Suprapubic skin (tissue), 4 donors: ENCODE data around the gene LENG8. TPM values are rescaled to one million over a fixed set of nuclear protein-coding genes. Genes with fewer than 3 reads are reported as not detected.

Experiments
- DNase-seq, 2 donors: peaks; one replicate each; pipeline ENCODE4 v3.0.0-alpha.2; 2019; ENCODE audit warnings: low spot score in 2 of 2
- H3K27ac ChIP-seq: fragments of 200-600 bp; sonication (generic); one replicate; pipeline ENCODE4 v1.5.1; 2019
- H3K27me3 ChIP-seq: fragments of 200-600 bp; sonication (generic); one replicate; pipeline ENCODE4 v1.5.1; 2019
- H3K36me3 ChIP-seq: fragments of 200-600 bp; sonication (generic); one replicate; pipeline ENCODE4 v1.5.1; 2019
- H3K4me1 ChIP-seq: fragments of 200-600 bp; sonication (generic); one replicate; pipeline ENCODE4 v1.5.1; 2019
- H3K4me3 ChIP-seq: fragments of 200-600 bp; sonication (generic); one replicate; pipeline ENCODE4 v1.5.1; 2019; ENCODE audit warnings: mild to moderate bottlenecking
- H3K9me3 ChIP-seq: fragments of 200-600 bp; sonication (generic); one replicate; pipeline ENCODE4 v1.5.1; 2019
- CTCF ChIP-seq, 2 donors: fragments of 200-600 bp in 1 of 2; fragments of 450-650 bp in 1 of 2; sonication (generic) in 1 of 2; IDR thresholded peaks; one replicate each; pipeline ENCODE4 v1.5.1; 2016 to 2019; ENCODE audit warnings: antibody characterized with exemption in 2 of 2, mild to moderate bottlenecking in 1 of 2, moderate library complexity in 1 of 2
- EP300 ChIP-seq: sonication (generic); formaldehyde crosslinking; IDR thresholded peaks from one replicate; pipeline ENCODE4 v1.6.1; 2017; ENCODE audit warnings: antibody characterized with exemption
- POLR2A ChIP-seq, 2 donors: fragments of 450-650 bp; IDR thresholded peaks; one replicate each; pipeline ENCODE4 v1.6.1; 2017; ENCODE audit warnings: antibody characterized with exemption in 2 of 2, mild to moderate bottlenecking in 2 of 2, moderate library complexity in 2 of 2
- POLR2AphosphoS5 ChIP-seq, 3 donors: sonication (generic); formaldehyde crosslinking; IDR thresholded peaks; one replicate each; pipeline ENCODE4 v1.6.1; 2017; ENCODE audit warnings: antibody characterized with exemption in 3 of 3
- WGBS: methylation state at CpG from one replicate; pipeline ENCODE4 v1.1.5; 2018; 5-methylcytosine and 5-hydroxymethylcytosine counted together
- total RNA-seq, 4 donors: library from RNA; depleted of rRNA; stranded (reverse); fragments of >200 nt; gene quantifications; one replicate each; pipeline ENCODE4 v1.1.0, GENCODE V29; 2016

Gene LENG8
- 100 to 1,000 TPM in 2 of 4 donors, 10 to 100 TPM in 2; 80.4 to 410 (median 124) TPM for total RNA-seq

GRCh38 chr19:54448774-54449700 lies at the start of gene LENG8:
Gene LENG8, plus strand, starts transcription at chr19:54449199. Its CDS starts 2,146 bp downstream, at chr19:54451345.
- Histone ChIP-seq H3K4me1 (peaks cover 47% of the 10 kb centered on the region), H3K9me3 (no peaks in the 10 kb centered on the region), H3K36me3 (peaks cover 41% of the 10 kb centered on the region), H3K27me3 (no peaks in the 10 kb centered on the region), H3K27ac (peak within 1 kb of the TSS; percentile 98), H3K4me3 (peak within 1 kb of the TSS; percentile 78)
- WGBS: 0% methylated on average over 68 of the region's 96 CpGs
- peak; percentile 98 to 99 for DNase-seq
- TF ChIP-seq POLR2AphosphoS5 (IDR thresholded peaks at IDR 0.05) (peak; percentile 88 to 97 (median 94)), POLR2A (IDR thresholded peaks at IDR 0.05) (peak; percentile 83 to 94), CTCF (IDR thresholded peaks at IDR 0.05) (no peak)

GRCh38 chr19:54400913-54401312 lies 48.1 kb upstream of the LENG8 start:
- Histone ChIP-seq H3K27me3 (peaks cover 4% of the 10 kb centered on the region), H3K36me3 (no peaks in the 10 kb centered on the region), H3K4me1 (peaks cover 10% of the 10 kb centered on the region), H3K9me3 (no peaks in the 10 kb centered on the region), H3K27ac (no peak overlapping the region), H3K4me3 (no peak overlapping the region)
- DNase-seq: no peak
- WGBS: 41% methylated on average over 6 of the region's 6 CpGs
- no peak for TF ChIP-seq EP300

GRCh38 chr19:54403054-54403453 lies 45.9 kb upstream of the LENG8 start:
- WGBS: 68% methylated on average over 7 of the region's 8 CpGs

GRCh38 chr19:54405628-54406027 lies 43.4 kb upstream of the LENG8 start:
- DNase-seq: no peak
- Histone ChIP-seq H3K9me3 (no peaks in the 10 kb centered on the region), H3K27ac (no peak overlapping the region), H3K36me3 (no peaks in the 10 kb centered on the region), H3K4me3 (no peak overlapping the region), H3K27me3 (no peaks in the 10 kb centered on the region), H3K4me1 (no peaks in the 10 kb centered on the region)
- TF ChIP-seq POLR2AphosphoS5 (IDR thresholded peaks at IDR 0.05) (no peak), CTCF (IDR thresholded peaks at IDR 0.05) (no peak), EP300 (no peak), POLR2A (IDR thresholded peaks at IDR 0.05) (no peak)

More at GRCh38 chr19:54403054-54403453, 45.9 kb upstream of the LENG8 start:
- peaks cover 10% of the 10 kb centered on the region for H3K4me1 ChIP-seq
- H3K27ac ChIP-seq: no peak overlapping the region
- TF ChIP-seq POLR2AphosphoS5 (IDR thresholded peaks at IDR 0.05): no peak
- no peak for TF ChIP-seq EP300
- TF ChIP-seq POLR2A (IDR thresholded peaks at IDR 0.05): no peak
- no peak for TF ChIP-seq CTCF (IDR thresholded peaks at IDR 0.05)
- DNase-seq: no peak
- H3K4me3 ChIP-seq: no peak overlapping the region
- H3K36me3 ChIP-seq: no peaks in the 10 kb centered on the region
- no peaks in the 10 kb centered on the region for H3K9me3 ChIP-seq
- H3K27me3 ChIP-seq: peaks cover under 1% of the 10 kb centered on the region

- WGBS: 87% methylated on average over 7 of the region's 7 CpGs
- Histone ChIP-seq H3K27ac (no peak overlapping the region), H3K4me1 (no peaks in the 10 kb centered on the region), H3K9me3 (no peaks in the 10 kb centered on the region), H3K27me3 (peaks cover 8% of the 10 kb centered on the region), H3K36me3 (no peaks in the 10 kb centered on the region), H3K4me3 (no peak overlapping the region)
- TF ChIP-seq EP300 (no peak), POLR2AphosphoS5 (IDR thresholded peaks at IDR 0.05) (no peak)
- no peak for DNase-seq
Measured at GRCh38 chr19:54407780-54408179, 41.2 kb upstream of the LENG8 start.

GRCh38 chr19:54408456-54409026 lies 40.5 kb upstream of the LENG8 start:
- WGBS: 68% methylated on average over 9 of the region's 9 CpGs
- no peak for DNase-seq
- no peaks in the 10 kb centered on the region for H3K9me3 ChIP-seq
- H3K27ac ChIP-seq: no peak overlapping the region
- H3K4me3 ChIP-seq: no peak overlapping the region
- no peak for TF ChIP-seq EP300
- no peak for TF ChIP-seq CTCF (IDR thresholded peaks at IDR 0.05)
- no peak for TF ChIP-seq POLR2A (IDR thresholded peaks at IDR 0.05)
- no peak for TF ChIP-seq POLR2AphosphoS5 (IDR thresholded peaks at IDR 0.05)
- no peaks in the 10 kb centered on the region for H3K36me3 ChIP-seq
- H3K4me1 ChIP-seq: no peaks in the 10 kb centered on the region
- H3K27me3 ChIP-seq: peaks cover 12% of the 10 kb centered on the region
